Posterior cingulate gyrus (tissue), 11 donors: Measurements from ENCODE around the gene NLRP14.
A peak's percentile ranks its signal among the peaks of the same experiment; 100 is the strongest.

Experiments used
- DNase-seq, 10 donors: peaks; one replicate each; pipeline versions ENCODE4 v3.0.0 to v3.0.0-alpha.2; 2020 to 2021; ENCODE audit warnings: mixed read lengths in 3 of 10
- intact Hi-C: fragments of 100-400 bp; cut with DNase I; formaldehyde crosslinking; loops from one replicate; pipeline ENCODE4 v1.15.1; 2023

The NLRP14 gene

DNA sequence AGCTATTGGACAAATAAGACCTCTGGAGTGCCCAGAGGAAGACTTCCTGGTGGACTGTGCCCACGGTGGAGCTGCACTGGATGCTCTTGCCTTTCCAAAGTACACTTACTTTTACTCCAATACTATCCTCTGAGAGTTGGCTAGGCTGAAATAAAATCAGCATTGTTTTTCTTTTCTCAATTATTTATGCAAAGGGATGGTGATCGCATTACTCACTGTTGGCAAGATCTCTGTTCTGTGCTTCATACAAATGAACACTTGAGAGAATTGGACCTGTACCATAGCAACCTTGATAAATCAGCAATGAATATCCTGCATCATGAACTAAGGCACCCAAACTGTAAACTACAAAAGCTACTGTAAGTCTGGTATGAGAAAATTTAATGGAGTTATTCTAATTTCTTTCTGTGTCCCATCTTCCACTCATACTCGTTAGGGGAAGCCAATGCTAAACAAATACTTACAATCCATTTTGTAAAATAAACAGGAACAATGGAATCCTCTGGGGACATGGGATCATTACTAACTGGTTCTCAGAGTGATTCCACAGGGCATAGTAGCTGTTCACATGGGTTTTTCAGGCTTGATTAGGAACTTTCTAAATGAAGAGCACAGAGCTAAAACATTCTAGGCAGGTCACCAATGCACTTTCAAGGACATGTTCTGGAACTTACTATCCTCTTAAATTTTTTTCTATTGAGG, 26.3 kb downstream of the NLRP14 start:
- DNase-seq: no peak
- intact Hi-C loops: no loop called here

DNA sequence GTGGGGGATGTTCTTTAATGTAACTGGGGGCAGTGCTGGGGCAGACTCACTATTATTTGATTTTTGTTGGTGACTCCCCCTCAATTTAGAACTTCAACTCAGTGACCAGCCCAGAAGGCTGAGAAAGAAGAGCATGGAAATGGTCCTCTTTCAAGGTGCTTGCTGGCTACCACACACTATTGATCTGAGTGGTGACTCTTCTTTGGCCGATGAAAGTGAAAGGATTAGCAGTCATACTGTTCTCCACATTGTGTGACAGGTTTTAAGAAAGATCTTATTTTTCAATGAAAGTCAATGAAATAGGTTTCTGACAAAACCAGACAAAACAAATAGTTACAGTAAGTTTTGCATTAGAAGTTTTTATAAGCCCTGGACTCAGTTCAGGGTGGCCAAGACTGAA, 29.9 kb downstream of the NLRP14 start:
- intact Hi-C loops: no loop called here
- no peak for DNase-seq

DNA sequence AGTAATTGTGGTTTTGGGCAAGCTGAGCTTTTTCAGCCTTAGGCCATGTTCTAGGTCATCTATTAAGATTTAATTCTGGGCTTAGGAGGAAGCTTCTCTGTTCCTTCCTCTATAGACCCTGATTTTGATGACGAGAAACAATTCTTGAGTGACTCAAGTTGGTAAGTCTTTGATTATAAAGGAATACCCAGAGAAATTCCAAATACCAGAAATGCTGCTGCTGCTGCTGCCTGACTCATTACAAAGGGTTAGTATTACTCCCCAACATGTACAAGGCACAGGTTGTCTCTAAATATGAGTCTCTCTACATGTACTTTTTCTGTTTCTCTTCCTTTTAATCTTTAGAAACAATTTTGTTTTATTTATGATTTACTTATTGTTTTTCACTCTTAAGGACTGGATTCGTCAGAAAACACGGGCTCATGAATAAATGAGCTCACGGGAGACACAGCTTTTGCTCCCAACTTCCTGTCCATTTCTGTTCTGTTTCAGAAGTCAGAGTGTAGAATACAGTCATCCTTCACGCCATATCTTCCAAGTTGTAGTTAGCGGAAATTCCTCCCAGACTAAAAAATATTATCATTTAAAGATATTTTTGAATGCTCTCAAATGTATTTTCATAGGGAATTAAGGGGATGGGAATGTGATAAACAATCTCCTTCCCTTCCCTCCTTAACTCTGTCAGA, 36.7 kb downstream of the NLRP14 start:
- intact Hi-C loops: no loop called here
- no peak for DNase-seq

DNA sequence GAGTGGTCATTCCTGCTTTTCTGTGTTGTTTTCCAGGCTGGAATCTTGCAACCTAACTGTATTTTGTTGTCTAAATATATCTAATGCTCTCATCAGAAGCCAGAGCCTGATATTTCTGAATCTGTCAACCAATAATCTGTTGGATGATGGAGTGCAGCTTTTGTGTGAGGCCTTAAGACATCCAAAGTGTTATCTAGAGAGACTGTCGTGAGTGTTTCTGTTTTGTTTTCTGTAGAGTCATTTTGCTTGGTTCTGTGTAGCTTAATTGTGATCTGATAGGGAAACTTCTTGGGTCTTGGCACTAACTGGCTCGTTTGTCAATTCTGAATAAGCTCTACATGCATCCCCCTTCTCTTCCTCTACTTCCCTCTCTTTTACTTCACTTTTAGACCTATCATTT, 37.4 kb downstream of the NLRP14 start:
- intact Hi-C loops: no loop called here
- no peak for DNase-seq

DNA sequence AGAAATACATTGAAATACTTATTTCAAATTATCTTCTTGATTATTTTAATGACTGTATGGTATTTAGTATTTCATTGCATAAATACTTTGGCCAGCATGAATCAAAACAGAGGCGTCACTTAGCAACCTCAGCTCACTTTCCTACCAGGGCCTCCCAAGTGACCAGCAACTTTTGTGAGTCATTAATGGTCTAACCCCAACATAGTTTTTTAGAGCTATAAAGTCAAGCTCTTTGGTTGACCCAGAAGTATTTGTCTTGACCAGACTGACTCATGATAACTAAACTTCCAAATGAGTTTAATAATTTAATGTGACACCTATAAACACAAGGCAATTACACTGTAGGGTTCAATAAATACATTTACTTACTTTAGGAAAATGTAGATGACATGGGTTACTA, 40.6 kb downstream of the NLRP14 start:
- no peak for DNase-seq
- intact Hi-C loops: no loop called here

- intact Hi-C loops: no loop called here
- DNase-seq: no peak
Observed at GRCh38 chr11:7062534-7062933, 42.3 kb downstream of the NLRP14 start.

DNA sequence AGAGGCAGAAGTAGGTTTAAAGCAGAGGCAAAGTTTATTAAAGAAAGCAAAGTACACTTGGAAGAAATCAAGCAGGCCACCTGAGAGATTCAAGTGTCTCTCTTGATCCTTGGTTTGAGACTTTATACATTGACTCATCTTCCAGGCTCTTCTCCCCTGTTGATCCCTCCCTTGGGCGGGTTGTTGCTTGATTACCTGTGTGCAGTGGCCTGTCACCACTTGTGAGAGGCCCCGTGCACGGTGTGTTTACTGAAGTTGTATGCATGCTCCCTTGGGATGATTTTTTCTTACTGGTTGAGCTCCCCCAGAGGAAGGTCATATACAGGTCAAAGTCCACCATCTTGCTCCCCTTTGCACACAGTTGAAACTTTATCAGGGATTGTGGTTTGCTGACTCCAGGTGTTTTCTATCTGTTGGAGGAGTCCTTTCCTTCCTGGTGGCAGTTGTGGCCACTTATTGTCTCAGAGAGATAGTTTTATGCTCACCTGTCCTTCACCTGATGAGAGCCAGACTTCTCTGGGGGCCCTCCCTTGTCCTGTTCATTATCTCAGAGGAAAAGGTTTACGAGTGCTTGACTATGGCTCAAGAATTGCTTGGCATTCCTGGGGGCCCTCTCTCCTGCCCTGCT, 52.2 kb downstream of the NLRP14 start:
- DNase-seq: no peak
- intact Hi-C loops: no loop called here

DNA sequence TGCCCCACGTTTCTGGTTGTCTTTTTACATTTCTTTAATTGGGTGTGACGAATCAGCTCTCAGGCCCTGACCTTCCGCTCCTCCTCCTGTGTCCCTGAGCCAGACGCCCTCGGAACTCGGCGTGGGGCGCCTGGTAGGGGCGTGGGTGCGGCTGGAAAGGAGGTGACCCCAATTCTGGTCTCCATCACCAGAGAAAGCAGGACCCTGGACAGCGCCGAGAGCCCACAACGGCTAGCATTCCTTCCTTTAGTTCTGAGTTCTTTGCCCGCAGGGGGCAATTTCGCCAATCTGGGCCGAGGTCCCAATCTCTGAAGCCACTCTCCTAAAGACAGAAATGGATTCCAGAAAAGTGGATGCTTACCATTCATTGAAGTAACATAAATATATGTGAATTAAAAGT, 56.8 kb downstream of the NLRP14 start:
- peak in 1 of 10 donors; percentile 46 for DNase-seq
- intact Hi-C loops: no loop called here

- intact Hi-C loops: no loop called here
- DNase-seq: no peak
Observed at GRCh38 chr11:7079545-7080135, 59.4 kb downstream of the NLRP14 start.

GRCh38 chr11:7080900-7081299, 60.6 kb downstream of the NLRP14 start:
- intact Hi-C loops: no loop called here
- DNase-seq: no peak

DNA sequence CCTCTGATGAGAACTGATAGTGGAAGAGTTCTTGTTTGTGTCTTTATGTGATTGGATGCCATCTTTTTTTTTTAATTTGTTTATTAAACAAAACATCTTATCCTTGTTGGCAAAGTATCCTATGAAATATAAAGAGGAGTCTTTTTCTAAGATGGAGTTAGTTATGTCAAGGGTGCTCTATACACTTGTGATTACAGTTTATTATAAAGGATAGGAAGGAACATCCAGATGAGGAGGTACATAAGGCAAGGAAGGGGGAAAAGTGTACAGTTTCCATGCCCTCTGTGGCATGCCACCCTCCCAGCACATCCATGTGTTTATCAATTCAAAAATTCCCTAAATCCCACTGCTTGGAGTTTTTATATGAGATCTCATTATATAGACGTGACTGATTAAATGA, 61.2 kb downstream of the NLRP14 start:
- intact Hi-C loops: no loop called here
- no peak for DNase-seq

DNA sequence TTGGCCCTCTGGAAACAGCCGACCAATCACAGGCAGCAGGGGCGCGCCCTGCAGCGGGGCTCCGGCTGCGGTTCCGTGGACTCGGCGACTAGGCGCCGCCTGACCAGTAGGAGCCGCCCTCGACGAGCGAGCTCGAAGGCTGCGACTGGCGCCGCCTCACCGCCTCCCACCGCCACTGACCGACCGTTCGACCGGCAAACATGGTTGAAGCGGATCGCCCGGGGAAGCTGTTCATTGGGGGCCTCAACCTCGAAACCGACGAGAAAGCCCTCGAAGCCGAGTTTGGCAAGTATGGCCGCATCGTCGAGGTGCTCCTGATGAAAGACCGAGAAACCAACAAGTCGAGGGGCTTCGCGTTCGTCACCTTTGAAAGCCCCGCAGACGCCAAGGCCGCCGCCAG, 68.6 kb downstream of the NLRP14 start, which contains the start of gene RBMXL2:
TSS of gene RBMXL2 (plus strand) at position 78 of the 400 bp plus-strand sequence. CDS start at position 201, 123 bp downstream.
- DNase-seq: peak in 4 of 10 donors; percentile 29 to 81 (median 71)

GRCh38 chr11:7089328-7090251, 69.3 kb downstream of the NLRP14 start:
- DNase-seq: peak in 4 of 10 donors; percentile 24 to 81 (median 62)
- intact Hi-C loops: no loop called here

More for the DNA sequence above, 68.6 kb downstream of the NLRP14 start, which contains the start of gene RBMXL2:
- intact Hi-C loops: no loop called here

GRCh38 chr11:7098235-7098832, 78.1 kb downstream of the NLRP14 start:
- intact Hi-C loops: loop anchor here (2.0 to 5.0 kb wide), 2 partner anchors 594 to 888 kb away; partner anchors contain the start of gene EIF3F
- DNase-seq: no peak

DNA sequence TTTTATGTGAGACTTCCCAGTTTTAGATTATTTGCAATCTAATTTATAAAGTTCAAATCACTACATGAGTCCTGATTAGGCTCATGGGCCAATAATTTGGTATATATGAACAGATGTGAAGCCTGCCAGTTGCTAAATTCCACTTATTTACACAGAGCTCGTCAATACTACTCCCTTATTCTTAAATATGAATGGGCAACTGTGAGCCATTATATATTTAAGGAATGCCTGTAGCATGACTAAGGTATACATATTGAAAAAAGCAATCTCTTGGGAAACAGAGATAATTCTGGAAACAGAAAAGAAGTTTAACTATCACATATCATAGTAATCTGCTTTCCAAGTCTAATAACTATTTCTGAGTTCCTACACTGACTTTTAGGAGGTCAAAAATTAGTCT, 95.5 kb downstream of the NLRP14 start:
- DNase-seq: no peak
- intact Hi-C loops: no loop called here

DNA sequence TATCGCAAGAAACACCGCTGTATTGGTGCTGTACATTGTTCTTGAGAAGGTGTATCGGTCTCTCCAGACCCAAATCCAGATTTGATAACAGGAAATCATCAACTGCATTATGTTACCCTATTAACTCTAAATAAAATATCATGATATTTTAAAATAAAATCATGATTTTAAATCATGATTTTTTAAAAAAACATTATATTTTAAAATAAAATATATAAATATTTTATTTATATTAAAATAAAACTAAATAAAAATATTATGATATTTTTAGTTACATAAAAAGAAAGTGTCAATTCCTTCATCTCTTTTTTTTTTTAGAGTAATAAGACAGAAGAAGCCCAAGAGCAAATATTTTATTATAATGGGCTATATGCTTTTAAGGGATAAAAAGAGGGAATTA, 96.1 kb downstream of the NLRP14 start:
- intact Hi-C loops: no loop called here

More for the DNA sequence above, 96.1 kb downstream of the NLRP14 start:
- no peak for DNase-seq
